ENCODE measurements around the gene CYYR1. TPM values are rescaled to one million over a fixed set of nuclear protein-coding genes. Genes with fewer than 3 reads are reported as not detected.
A peak's percentile ranks its signal among the peaks of the same experiment; 100 is the strongest.

The CYYR1 gene
- total and polyA plus RNA-seq, 8 donors, result 20.4 to 88.0 (median 75.9) TPM

GRCh38 chr21:26588446-26588845 lies 15.4 kb upstream of the CYYR1 start:
- no peak for DNase-seq
- Histone ChIP-seq H3K36me3 (no peaks in the 10 kb centered on the region), H3K9me3 (no peaks in the 10 kb centered on the region), H3K4me3 (no peak overlapping the region), H3K27ac (peak overlapping the region in 1 of 2 donors; percentile 49), H3K27me3 (no peaks in the 10 kb centered on the region), H3K4me1 (no peaks in the 10 kb centered on the region)
- no peak for TF ChIP-seq CTCF (IDR thresholded peaks at IDR 0.05)
- intact Hi-C loops (cut with DNase I), result no loop called here
- ATAC-seq, result no peak

GRCh38 chr21:26587736-26588201 lies 14.7 kb upstream of the CYYR1 start:
- Histone ChIP-seq H3K27me3 (no peaks in the 10 kb centered on the region), H3K27ac (peak overlapping the region in 1 of 2 donors; percentile 49), H3K4me3 (no peak overlapping the region), H3K9me3 (no peaks in the 10 kb centered on the region), H3K4me1 (no peaks in the 10 kb centered on the region), H3K36me3 (no peaks in the 10 kb centered on the region)
- no peak for TF ChIP-seq CTCF (IDR thresholded peaks at IDR 0.05)
- DNase-seq (peak in 2 of 4 donors; percentile 37 to 47), ATAC-seq (peak; percentile 52)
- intact Hi-C loops (cut with DNase I), result no loop called here

GRCh38 chr21:26583769-26584168 lies 10.7 kb upstream of the CYYR1 start:
- H3K4me3 ChIP-seq, result no peak overlapping the region
- H3K36me3 ChIP-seq, result no peaks in the 10 kb centered on the region
- no peak for TF ChIP-seq CTCF (IDR thresholded peaks at IDR 0.05)
- H3K27ac ChIP-seq, result no peak overlapping the region
- ATAC-seq (no peak), DNase-seq (no peak)
- peaks cover 0 to 22% of the 10 kb centered on the region in 2 donors for H3K9me3 ChIP-seq
- intact Hi-C loops (cut with DNase I), result no loop called here
- no peaks in the 10 kb centered on the region for H3K27me3 ChIP-seq
- no peaks in the 10 kb centered on the region for H3K4me1 ChIP-seq

GRCh38 chr21:26581818-26582217 lies 8.7 kb upstream of the CYYR1 start:
- Histone ChIP-seq H3K27ac (no peak overlapping the region), H3K4me1 (no peaks in the 10 kb centered on the region), H3K9me3 (peaks cover 0 to 22% of the 10 kb centered on the region in 2 donors), H3K27me3 (no peaks in the 10 kb centered on the region), H3K36me3 (no peaks in the 10 kb centered on the region), H3K4me3 (no peak overlapping the region)
- no peak for ATAC-seq
- TF ChIP-seq CTCF (IDR thresholded peaks at IDR 0.05), result no peak
- DNase-seq, result no peak
- intact Hi-C loops (cut with DNase I), result no loop called here

- Histone ChIP-seq H3K36me3 (no peaks in the 10 kb centered on the region), H3K27ac (peak overlapping the region; percentile 58 to 79), H3K27me3 (peaks cover 8 to 12% of the 10 kb centered on the region in 2 donors), H3K4me1 (no peaks in the 10 kb centered on the region), H3K4me3 (peak overlapping the region; percentile 34 to 52), H3K9me3 (no peaks in the 10 kb centered on the region)
- intact Hi-C loops (cut with DNase I), result no loop called here
- ATAC-seq, result no peak
- DNase-seq, result peak in 1 of 4 donors; percentile 30
- TF ChIP-seq CTCF (IDR thresholded peaks at IDR 0.05), result no peak
Measured at GRCh38 chr21:26572076-26572701, 897 bp downstream of the CYYR1 start.
